GM19043 (cell line): Measurements from ENCODE around the gene CYP2F1.
"Not testable (repeated sequence)": the region's sequence is repeated elsewhere in the genome, so short reads cannot be mapped to it uniquely, and the experiment has no call there.

Experiments used
- ATAC-seq: cut with Tn5 transposase; IDR thresholded peaks from one replicate; pipeline ENCODE4 v1.9.1; 2021; ENCODE audit warnings: low read depth; ENCODE audit not compliant: unreplicated experiment

The CYP2F1 gene

GRCh38 chr19:41126765-41127203 is 12.6 kb downstream of the CYP2F1 start:
- ATAC-seq = not testable (repeated sequence)

- ATAC-seq = not testable (repeated sequence)
Measured at GRCh38 chr19:41127362-41127761, 13.1 kb downstream of the CYP2F1 start.

- not testable (repeated sequence) for ATAC-seq
Measured at GRCh38 chr19:41127801-41128300, 13.6 kb downstream of the CYP2F1 start.

GRCh38 chr19:41128692-41129091 is 14.5 kb downstream of the CYP2F1 start:
- no peak for ATAC-seq

- no peak for ATAC-seq
Measured at GRCh38 chr19:41131186-41131585, 17.0 kb downstream of the CYP2F1 start.

GRCh38 chr19:41133260-41133659 is 19.0 kb downstream of the CYP2F1 start:
- ATAC-seq = no peak

- ATAC-seq = no peak
Measured at GRCh38 chr19:41134616-41135015, 20.4 kb downstream of the CYP2F1 start.

- ATAC-seq = not testable (repeated sequence)
Measured at GRCh38 chr19:41135390-41136384, 21.5 kb downstream of the CYP2F1 start.

- ATAC-seq = no peak
Measured at GRCh38 chr19:41136636-41137455, 22.6 kb downstream of the CYP2F1 start.

GRCh38 chr19:41144403-41144802 is 30.2 kb downstream of the CYP2F1 start:
- no peak for ATAC-seq

- no peak for ATAC-seq
Measured at GRCh38 chr19:41149831-41150230, 35.6 kb downstream of the CYP2F1 start.

GRCh38 chr19:41150986-41151385 is 36.8 kb downstream of the CYP2F1 start:
- not testable (repeated sequence) for ATAC-seq

GRCh38 chr19:41154060-41154459 is 39.8 kb downstream of the CYP2F1 start:
- no peak for ATAC-seq

- no peak for ATAC-seq
Measured at GRCh38 chr19:41156207-41156606, 42.0 kb downstream of the CYP2F1 start.

GRCh38 chr19:41159881-41160280 is 45.6 kb downstream of the CYP2F1 start:
- no peak for ATAC-seq

GRCh38 chr19:41161903-41162302 is 47.7 kb downstream of the CYP2F1 start:
- no peak for ATAC-seq

- no peak for ATAC-seq
Measured at GRCh38 chr19:41166944-41167804, 52.9 kb downstream of the CYP2F1 start.

GRCh38 chr19:41172297-41173164 is 58.3 kb downstream of the CYP2F1 start:
- ATAC-seq = no peak

- ATAC-seq = no peak
Measured at GRCh38 chr19:41174297-41174928, 60.2 kb downstream of the CYP2F1 start.
